ENCODE data around the gene FPR2.
A peak's percentile ranks its signal among the peaks of the same experiment; 100 is the strongest.
"Not testable (repeated sequence)": the region's sequence is repeated elsewhere in the genome, so short reads cannot be mapped to it uniquely, and the experiment has no call there.

Gene FPR2

GRCh38 chr19:51799034-51799773 lies 38.2 kb downstream of the FPR2 start:
- intact Hi-C loops (cut with DNase I): no loop called here
- peak in 38 of 42 donors; percentile 21 to 81 (median 52) for DNase-seq

- DNase-seq: no peak
- intact Hi-C loops (cut with DNase I): no loop called here
Measured at GRCh38 chr19:51799774-51800472, 38.9 kb downstream of the FPR2 start.

GRCh38 chr19:51800473-51801244 lies 39.7 kb downstream of the FPR2 start:
- intact Hi-C loops (cut with DNase I): no loop called here
- no peak for DNase-seq

GRCh38 chr19:51802775-51803174 lies 41.8 kb downstream of the FPR2 start:
- intact Hi-C loops (cut with DNase I): no loop called here
- no peak for DNase-seq

GRCh38 chr19:51803519-51803918 lies 42.5 kb downstream of the FPR2 start:
- no peak for DNase-seq
- intact Hi-C loops (cut with DNase I): no loop called here

GRCh38 chr19:51803967-51804366 lies 43.0 kb downstream of the FPR2 start:
- intact Hi-C loops (cut with DNase I): no loop called here
- DNase-seq: no peak

- intact Hi-C loops (cut with DNase I); DNase-seq: not testable (repeated sequence)
Measured at GRCh38 chr19:51804789-51805188, 43.8 kb downstream of the FPR2 start.

- DNase-seq; intact Hi-C loops (cut with DNase I): not testable (repeated sequence)
Measured at GRCh38 chr19:51805396-51805795, 44.4 kb downstream of the FPR2 start.

GRCh38 chr19:51806571-51806970 lies 45.6 kb downstream of the FPR2 start:
- DNase-seq; intact Hi-C loops (cut with DNase I): not testable (repeated sequence)

GRCh38 chr19:51807111-51807701 lies 46.2 kb downstream of the FPR2 start:
- intact Hi-C loops (cut with DNase I): no loop called here
- peak in 5 of 42 donors; percentile 10 to 18 (median 18) for DNase-seq

GRCh38 chr19:51807925-51808324 lies 46.9 kb downstream of the FPR2 start:
- no peak for DNase-seq
- intact Hi-C loops (cut with DNase I): no loop called here

- intact Hi-C loops (cut with DNase I): no loop called here
- DNase-seq: no peak
Measured at GRCh38 chr19:51808333-51808986, 47.5 kb downstream of the FPR2 start.

GRCh38 chr19:51809787-51810186 lies 48.8 kb downstream of the FPR2 start:
- intact Hi-C loops (cut with DNase I): no loop called here
- DNase-seq: no peak

GRCh38 chr19:51810223-51810622 lies 49.2 kb downstream of the FPR2 start:
- DNase-seq: no peak
- intact Hi-C loops (cut with DNase I): no loop called here

GRCh38 chr19:51811344-51811743 lies 50.4 kb downstream of the FPR2 start:
- DNase-seq: peak in 28 of 42 donors; percentile 4 to 69 (median 34)
- intact Hi-C loops (cut with DNase I): no loop called here

GRCh38 chr19:51815043-51815442 lies 54.1 kb downstream of the FPR2 start:
- intact Hi-C loops (cut with DNase I): no loop called here
- DNase-seq: peak in 1 of 42 donors; percentile 34

GRCh38 chr19:51816711-51817110 lies 55.7 kb downstream of the FPR2 start:
- DNase-seq: no peak
- intact Hi-C loops (cut with DNase I): no loop called here

- no peak for DNase-seq
- intact Hi-C loops (cut with DNase I): no loop called here
Measured at GRCh38 chr19:51820011-51820410, 59.0 kb downstream of the FPR2 start.
